PFSK-1 (cell line): Measurements from ENCODE around the gene PRICKLE3.

Source experiments
- FOXP2 ChIP-seq: optimal IDR thresholded peaks from 2 replicates; pipeline ENCODE3; 2011; ENCODE audit warnings: borderline replicate concordance, control low read depth, inconsistent platforms; ENCODE audit not compliant: insufficient read depth; ENCODE audit errors: extremely low read length, extremely low read depth
- POLR2AphosphoS5 ChIP-seq: IDR thresholded peaks from 2 replicates; pipeline ENCODE4 v1.6.1; 2012; ENCODE audit warnings: low read depth, mild to moderate bottlenecking, control low read depth, low read length, moderate library complexity
- REST ChIP-seq, 2 experiments: IDR thresholded peaks; 2 replicates each; pipeline versions ENCODE4 v1.6.1 to v1.8.0; 2011 to 2012; ENCODE audit warnings: low read depth in 2 of 2, low read length in 2 of 2, control low read depth in 1 of 2, inconsistent platforms in 1 of 2, mild to moderate bottlenecking in 1 of 2, moderate library complexity in 1 of 2; ENCODE audit not compliant: insufficient read depth in 1 of 2
- SIN3A ChIP-seq: IDR thresholded peaks from 2 replicates; pipeline ENCODE4 v1.6.1; 2012; ENCODE audit warnings: mild to moderate bottlenecking, low read length, moderate library complexity, borderline replicate concordance; ENCODE audit not compliant: insufficient read depth
- TAF1 ChIP-seq: IDR thresholded peaks from 2 replicates; pipeline ENCODE4 v1.6.1; 2012; ENCODE audit warnings: low read length, control low read depth, borderline replicate concordance; ENCODE audit not compliant: insufficient read depth

- TF ChIP-seq TAF1 = no peak
- no peak for TF ChIP-seq REST (IDR thresholded peaks at IDR 0.05; ENCODE audit: insufficient read depth in 1 of 2, low read depth in 2 of 2, low read length in 2 of 2)
- no peak for TF ChIP-seq POLR2AphosphoS5
- no peak for TF ChIP-seq FOXP2
- TF ChIP-seq SIN3A = no peak
Observed at GRCh38 chrX:49167740-49168108, 18.4 kb downstream of the PRICKLE3 start.
